ENCODE measurements around the gene NACC2. TPM values are rescaled to one million over a fixed set of nuclear protein-coding genes. Genes with fewer than 3 reads are reported as not detected.
"Not testable (repeated sequence)": the region's sequence is repeated elsewhere in the genome, so short reads cannot be mapped to it uniquely, and the experiment has no call there.

NACC2 gene
- total RNA-seq, 1 donor from 2014 or later = 3.9 TPM

GRCh38 chr9:136029556-136029955 lies 65.5 kb downstream of the NACC2 start:
- no peak overlapping the region for H3K27ac Mint-ChIP-seq (ENCODE audit: unreplicated experiment)
- peaks cover 2% of the 10 kb centered on the region for H3K27me3 Mint-ChIP-seq (ENCODE audit: unreplicated experiment)
- no peak for TF ChIP-seq CTCF (IDR thresholded peaks at IDR 0.05; ENCODE audit: partially characterized antibody, unreplicated experiment)

GRCh38 chr9:136028760-136029470 lies 66.2 kb downstream of the NACC2 start:
- Mint-ChIP-seq H3K4me3 (ENCODE audit: unreplicated experiment) (no peak overlapping the region), H3K27ac (ENCODE audit: unreplicated experiment) (no peak overlapping the region), H3K9me3 (ENCODE audit: unreplicated experiment) (peaks cover 3% of the 10 kb centered on the region), H3K36me3 (ENCODE audit: unreplicated experiment) (peaks cover 4% of the 10 kb centered on the region), H3K27me3 (ENCODE audit: unreplicated experiment) (peaks cover 2% of the 10 kb centered on the region), H3K4me1 (ENCODE audit: low read depth, unreplicated experiment) (peaks cover 2% of the 10 kb centered on the region)
- TF ChIP-seq CTCF (IDR thresholded peaks at IDR 0.05; ENCODE audit: partially characterized antibody, unreplicated experiment) = no peak
- no peak for DNase-seq

More at GRCh38 chr9:136029556-136029955, 65.5 kb downstream of the NACC2 start:
- no peaks in the 10 kb centered on the region for H3K4me1 Mint-ChIP-seq (ENCODE audit: low read depth, unreplicated experiment)
- peaks cover 3% of the 10 kb centered on the region for H3K9me3 Mint-ChIP-seq (ENCODE audit: unreplicated experiment)
- H3K36me3 Mint-ChIP-seq (ENCODE audit: unreplicated experiment) = peaks cover 4% of the 10 kb centered on the region
- no peak overlapping the region for H3K4me3 Mint-ChIP-seq (ENCODE audit: unreplicated experiment)
- DNase-seq = no peak

- H3K36me3 Mint-ChIP-seq (ENCODE audit: unreplicated experiment); H3K27ac Mint-ChIP-seq (ENCODE audit: unreplicated experiment); H3K27me3 Mint-ChIP-seq (ENCODE audit: unreplicated experiment); H3K4me3 Mint-ChIP-seq (ENCODE audit: unreplicated experiment); H3K4me1 Mint-ChIP-seq (ENCODE audit: low read depth, unreplicated experiment); DNase-seq; H3K9me3 Mint-ChIP-seq (ENCODE audit: unreplicated experiment): not testable (repeated sequence)
Observed at GRCh38 chr9:136026943-136027289, 68.2 kb downstream of the NACC2 start.

GRCh38 chr9:136026266-136026942 lies 68.7 kb downstream of the NACC2 start:
- Mint-ChIP-seq H3K9me3 (ENCODE audit: unreplicated experiment) (peaks cover 5% of the 10 kb centered on the region), H3K27me3 (ENCODE audit: unreplicated experiment) (peaks cover 6% of the 10 kb centered on the region), H3K36me3 (ENCODE audit: unreplicated experiment) (peaks cover 8% of the 10 kb centered on the region), H3K4me3 (ENCODE audit: unreplicated experiment) (no peak overlapping the region), H3K27ac (ENCODE audit: unreplicated experiment) (no peak overlapping the region), H3K4me1 (ENCODE audit: low read depth, unreplicated experiment) (peaks cover 2% of the 10 kb centered on the region)
- DNase-seq = no peak
- no peak for TF ChIP-seq CTCF (IDR thresholded peaks at IDR 0.05; ENCODE audit: partially characterized antibody, unreplicated experiment)

- peaks cover 9% of the 10 kb centered on the region for H3K27me3 Mint-ChIP-seq (ENCODE audit: unreplicated experiment)
- no peak overlapping the region for H3K27ac Mint-ChIP-seq (ENCODE audit: unreplicated experiment)
- no peak for DNase-seq
- no peak for TF ChIP-seq CTCF (IDR thresholded peaks at IDR 0.05; ENCODE audit: partially characterized antibody, unreplicated experiment)
- peaks cover 5% of the 10 kb centered on the region for H3K36me3 Mint-ChIP-seq (ENCODE audit: unreplicated experiment)
- H3K4me3 Mint-ChIP-seq (ENCODE audit: unreplicated experiment) = no peak overlapping the region
- H3K4me1 Mint-ChIP-seq (ENCODE audit: low read depth, unreplicated experiment) = peaks cover 2% of the 10 kb centered on the region
- peaks cover 5% of the 10 kb centered on the region for H3K9me3 Mint-ChIP-seq (ENCODE audit: unreplicated experiment)
Observed at GRCh38 chr9:136025481-136025880, 69.6 kb downstream of the NACC2 start.
